ENCODE data around the gene ADNP2.

ADNP2 gene

GRCh38 chr18:80188643-80189530 is 79.8 kb downstream of the ADNP2 start:
- no peak overlapping the region for H3K4me3 ChIP-seq (ENCODE audit: low read depth, low read length)
- TF ChIP-seq CTCF (IDR thresholded peaks at IDR 0.05; ENCODE audit: borderline replicate concordance, insufficient read depth, low read depth, low read length), result no peak

- H3K4me3 ChIP-seq (ENCODE audit: low read depth, low read length), result no peak overlapping the region
- TF ChIP-seq CTCF (IDR thresholded peaks at IDR 0.05; ENCODE audit: borderline replicate concordance, insufficient read depth, low read depth, low read length), result no peak
Measured at GRCh38 chr18:80189531-80189865, 80.4 kb downstream of the ADNP2 start.
